GM21360 (cell line): ENCODE data around the gene VASP.
A peak's percentile ranks its signal among the peaks of the same experiment; 100 is the strongest.

ENCODE experiments used
- ATAC-seq: cut with Tn5 transposase; IDR thresholded peaks from one replicate; pipeline ENCODE4 v1.9.1; 2021; ENCODE audit warnings: mild to moderate bottlenecking, moderate library complexity; ENCODE audit not compliant: unreplicated experiment

VASP gene

GRCh38 chr19:45514376-45515051 is 7.2 kb downstream of the VASP start:
- ATAC-seq: no peak

GRCh38 chr19:45515081-45515624 is 7.9 kb downstream of the VASP start:
- ATAC-seq: no peak

GRCh38 chr19:45515807-45516401 is 8.6 kb downstream of the VASP start:
- no peak for ATAC-seq

GRCh38 chr19:45517238-45517637 is 10.0 kb downstream of the VASP start:
- no peak for ATAC-seq

- ATAC-seq: no peak
Measured at GRCh38 chr19:45517641-45518468, 10.6 kb downstream of the VASP start.

GRCh38 chr19:45518469-45518826 is 11.2 kb downstream of the VASP start:
- ATAC-seq: no peak

- no peak for ATAC-seq
Measured at GRCh38 chr19:45522010-45522941, 15.0 kb downstream of the VASP start.

GRCh38 chr19:45523642-45524256 is 16.5 kb downstream of the VASP start:
- ATAC-seq: peak; percentile 73

- no peak for ATAC-seq
Measured at GRCh38 chr19:45524575-45525129, 17.4 kb downstream of the VASP start.

- ATAC-seq: no peak
Measured at GRCh38 chr19:45526143-45526542, 18.9 kb downstream of the VASP start.

- ATAC-seq: no peak
Measured at GRCh38 chr19:45526971-45527370, 19.7 kb downstream of the VASP start.

- ATAC-seq: no peak
Measured at GRCh38 chr19:45527731-45528130, 20.5 kb downstream of the VASP start.

- no peak for ATAC-seq
Measured at GRCh38 chr19:45528149-45528743, 21.0 kb downstream of the VASP start.

GRCh38 chr19:45528744-45529419 is 21.6 kb downstream of the VASP start:
- no peak for ATAC-seq

GRCh38 chr19:45529420-45529785 is 22.1 kb downstream of the VASP start:
- ATAC-seq: no peak

- no peak for ATAC-seq
Measured at GRCh38 chr19:45531349-45531748, 24.1 kb downstream of the VASP start.

GRCh38 chr19:45539459-45539858 is 32.2 kb downstream of the VASP start:
- ATAC-seq: no peak

GRCh38 chr19:45542234-45542668 is 35.0 kb downstream of the VASP start:
- ATAC-seq: no peak

- ATAC-seq: no peak
Measured at GRCh38 chr19:45547211-45547770, 40.0 kb downstream of the VASP start.
